OCI-M2 (cell line): ENCODE results near the gene MYL6B.

Experiments
- DNase-seq: peaks from one replicate; lab custom pipeline; 2025; ENCODE audit not compliant: unreplicated experiment; lab: John Stamatoyannopoulos, UW

MYL6B gene

GRCh38 chr12:56121204-56121870 lies 31.1 kb upstream of the MYL6B start:
- DNase-seq, result no peak

GRCh38 chr12:56122637-56123036 lies 29.8 kb upstream of the MYL6B start:
- DNase-seq, result no peak

- no peak for DNase-seq
Observed at GRCh38 chr12:56124133-56124532, 28.3 kb upstream of the MYL6B start.

- peak; percentile 64 for DNase-seq
Observed at GRCh38 chr12:56126732-56127239, 25.6 kb upstream of the MYL6B start.

GRCh38 chr12:56127485-56127887 lies 24.9 kb upstream of the MYL6B start:
- no peak for DNase-seq

- peak; percentile 83 for DNase-seq
Observed at GRCh38 chr12:56127888-56128669, 24.3 kb upstream of the MYL6B start, which contains the start of gene ESYT1. ESYT1 (plus strand) TSS chr12:56128267; CDS start chr12:56128320, 53 bp downstream.

- no peak for DNase-seq
Observed at GRCh38 chr12:56128670-56129205, 23.6 kb upstream of the MYL6B start.

- no peak for DNase-seq
Observed at GRCh38 chr12:56129206-56129941, 23.0 kb upstream of the MYL6B start.

- DNase-seq, result no peak
Observed at GRCh38 chr12:56129942-56130495, 22.4 kb upstream of the MYL6B start.

- DNase-seq, result no peak
Observed at GRCh38 chr12:56130876-56131275, 21.5 kb upstream of the MYL6B start.

- DNase-seq, result no peak
Observed at GRCh38 chr12:56134897-56135296, 17.5 kb upstream of the MYL6B start.

- no peak for DNase-seq
Observed at GRCh38 chr12:56137853-56138571, 14.4 kb upstream of the MYL6B start.

- no peak for DNase-seq
Observed at GRCh38 chr12:56141946-56142784, 10.2 kb upstream of the MYL6B start.

- no peak for DNase-seq
Observed at GRCh38 chr12:56143217-56143616, 9.2 kb upstream of the MYL6B start.

- DNase-seq, result no peak
Observed at GRCh38 chr12:56143870-56144269, 8.5 kb upstream of the MYL6B start.

- no peak for DNase-seq
Observed at GRCh38 chr12:56145217-56145616, 7.2 kb upstream of the MYL6B start.

- DNase-seq, result no peak
Observed at GRCh38 chr12:56146492-56147460, 5.6 kb upstream of the MYL6B start.

- no peak for DNase-seq
Observed at GRCh38 chr12:56150563-56150962, 1.8 kb upstream of the MYL6B start.
